CD4-positive, alpha-beta T cell treated with Interleukin-17A for 1 hour (primary cell): ENCODE results near the gene PLEKHO2.

ENCODE experiments used
- DNase-seq: peaks from one replicate; pipeline ENCODE4 v3.0.0-alpha.2; 2020

Gene PLEKHO2

GRCh38 chr15:64857421-64857820 lies 15.7 kb downstream of the PLEKHO2 start:
- DNase-seq, result no peak

- DNase-seq, result peak; percentile 30
These were observed 16.4 kb downstream of the PLEKHO2 start for GRCh38 chr15:64858021-64858575.

GRCh38 chr15:64859226-64859625 lies 17.5 kb downstream of the PLEKHO2 start:
- no peak for DNase-seq

- DNase-seq, result no peak
These were observed 19.6 kb downstream of the PLEKHO2 start for GRCh38 chr15:64861331-64861730.

- no peak for DNase-seq
These were observed 20.2 kb downstream of the PLEKHO2 start for GRCh38 chr15:64861960-64862359.

GRCh38 chr15:64862408-64862807 lies 20.7 kb downstream of the PLEKHO2 start:
- DNase-seq, result no peak

- no peak for DNase-seq
These were observed 22.4 kb downstream of the PLEKHO2 start for GRCh38 chr15:64864068-64864467.

- DNase-seq, result no peak
These were observed 23.6 kb downstream of the PLEKHO2 start for GRCh38 chr15:64865126-64865997.

- DNase-seq, result no peak
These were observed 24.3 kb downstream of the PLEKHO2 start for GRCh38 chr15:64865998-64866520.

- no peak for DNase-seq
These were observed 27.8 kb downstream of the PLEKHO2 start for GRCh38 chr15:64869501-64869900.

GRCh38 chr15:64870353-64870752 lies 28.6 kb downstream of the PLEKHO2 start:
- DNase-seq, result no peak

GRCh38 chr15:64875641-64876223 lies 34.0 kb downstream of the PLEKHO2 start:
- no peak for DNase-seq

- DNase-seq, result peak; percentile 18
These were observed 35.7 kb downstream of the PLEKHO2 start for GRCh38 chr15:64877435-64877834.

GRCh38 chr15:64878705-64879104 lies 37.0 kb downstream of the PLEKHO2 start:
- no peak for DNase-seq

GRCh38 chr15:64883100-64883581 lies 41.4 kb downstream of the PLEKHO2 start:
- peak; percentile 66 for DNase-seq

- peak; percentile 78 for DNase-seq
These were observed 42.3 kb downstream of the PLEKHO2 start for GRCh38 chr15:64883997-64884511.

- DNase-seq, result no peak
These were observed 43.0 kb downstream of the PLEKHO2 start for GRCh38 chr15:64884679-64885078.

- no peak for DNase-seq
These were observed 46.6 kb downstream of the PLEKHO2 start for GRCh38 chr15:64888336-64888735.

- DNase-seq, result no peak
These were observed 49.8 kb downstream of the PLEKHO2 start for GRCh38 chr15:64891561-64891960.

GRCh38 chr15:64892847-64893403 lies 51.2 kb downstream of the PLEKHO2 start:
- DNase-seq, result peak; percentile 35

GRCh38 chr15:64893481-64894394 lies 52.0 kb downstream of the PLEKHO2 start:
- DNase-seq, result peak; percentile 97
